B cell (primary cell): ENCODE results near the gene ZFP92. TPM values are rescaled to one million over a fixed set of nuclear protein-coding genes. Genes with fewer than 3 reads are reported as not detected.

Experiments
- ATAC-seq: fragments of 200-7000 bp; cut with Tn5 transposase; one replicate; pipeline ENCODE4 v1.10.0; 2021; ENCODE audit warnings: low read depth, mild to moderate bottlenecking, moderate number of reproducible peaks, moderate library complexity
- CTCF ChIA-PET: fragments of 350-600 bp; sonication (Branson Sonifier 250); formaldehyde crosslinking; loops from one replicate; lab custom pipeline; 2021; ENCODE audit warnings: antibody characterized with exemption, inconsistent platforms; lab: Charles Lee
- POLR2A ChIA-PET: fragments of 350-600 bp; sonication (Branson Sonifier 250); formaldehyde crosslinking; loops from one replicate; lab custom pipeline; 2021; ENCODE audit warnings: antibody characterized with exemption; lab: Charles Lee
- DNase-seq: peaks from one replicate; pipeline ENCODE4 v3.0.0; 2013
- H2AFZ ChIP-seq: 2 replicates; pipeline ENCODE4 v1.6.1; 2012; ENCODE audit warnings: mild to moderate bottlenecking, low read depth, low read length; ENCODE audit not compliant: insufficient read depth, poor library complexity, severe bottlenecking
- H3K27ac ChIP-seq, 2 donors: 1 replicate in 1 of 2; 2 replicates in 1 of 2; pipeline ENCODE4 v1.5.1; 2012 to 2013; ENCODE audit warnings: low read length in 2 of 2, mild to moderate bottlenecking in 2 of 2, moderate library complexity in 1 of 2
- H3K27me3 ChIP-seq, 4 experiments: fragments of 200-600 bp in 1 of 4; sonication (generic) in 1 of 4; replicated peaks in 1 of 4; 1 replicate in 2 of 4; 2 replicates in 2 of 4; pipeline versions ENCODE4 v1.6.1 to v1.7.0; 2013 to 2016; ENCODE audit warnings: low read length in 3 of 4, mild to moderate bottlenecking in 2 of 4, mixed read lengths in 1 of 4, moderate library complexity in 1 of 4; ENCODE audit not compliant: insufficient read depth in 4 of 4, control insufficient read depth in 3 of 4; ENCODE audit errors: control extremely low read depth in 1 of 4
- H3K36me3 ChIP-seq, 2 experiments: replicated peaks in 1 of 2; 1 replicate in 1 of 2; 2 replicates in 1 of 2; pipeline versions ENCODE4 v1.6.1 to v1.7.1; 2013; ENCODE audit warnings: low read length in 1 of 2; ENCODE audit not compliant: insufficient read depth in 2 of 2, control insufficient read depth in 1 of 2; ENCODE audit errors: control extremely low read depth in 1 of 2, extremely low read depth in 1 of 2
- H3K4me1 ChIP-seq, 2 donors: fragments of 200-600 bp in 1 of 2; sonication (generic) in 1 of 2; 1 replicate in 1 of 2; 2 replicates in 1 of 2; pipeline versions ENCODE4 v1.5.1 to v1.6.1; 2013 to 2017; ENCODE audit warnings: low read length in 2 of 2; ENCODE audit not compliant: control insufficient read depth in 2 of 2, insufficient read depth in 2 of 2
- H3K4me2 ChIP-seq: replicated peaks from 2 replicates; pipeline ENCODE3; 2012; ENCODE audit warnings: mild to moderate bottlenecking, low read depth, low read length; ENCODE audit not compliant: poor library complexity, severe bottlenecking
- H3K4me3 ChIP-seq, 5 experiments: fragments of 200-600 bp in 1 of 5; sonication (generic) in 1 of 5; 1 replicate in 3 of 5; 2 replicates in 2 of 5; pipeline versions ENCODE4 v1.5.1 to v1.7.0; 2011 to 2016; ENCODE audit warnings: low read length in 4 of 5, mild to moderate bottlenecking in 4 of 5, low read depth in 2 of 5, control low read depth in 1 of 5, moderate library complexity in 1 of 5; ENCODE audit not compliant: insufficient read depth in 1 of 5; ENCODE audit errors: control extremely low read depth in 1 of 5, extremely low read depth in 1 of 5
- H3K79me2 ChIP-seq: fragments of 200-600 bp; sonication (generic); one replicate; pipeline ENCODE4 v1.6.0; 2016; ENCODE audit warnings: low read length; ENCODE audit not compliant: control insufficient read depth, insufficient read depth
- H3K9ac ChIP-seq: fragments of 200-600 bp; sonication (generic); 2 replicates; pipeline ENCODE4 v1.6.1; 2017; ENCODE audit warnings: mild to moderate bottlenecking, low read length, moderate library complexity
- H3K9me3 ChIP-seq, 3 donors: one replicate each; pipeline versions ENCODE4 v1.6.1 to v1.7.1; 2013; ENCODE audit warnings: low read length in 2 of 3; ENCODE audit not compliant: control insufficient read depth in 2 of 3, insufficient read depth in 1 of 3; ENCODE audit errors: control extremely low read depth in 1 of 3
- H4K20me1 ChIP-seq: 2 replicates; pipeline ENCODE4 v1.6.0; 2012; ENCODE audit warnings: mild to moderate bottlenecking, low read length; ENCODE audit not compliant: insufficient read depth, control insufficient read depth, poor library complexity, severe bottlenecking
- H3K27ac Mint-ChIP-seq: one replicate; pipeline ENCODE4 v1.8.0; 2021; ENCODE audit warnings: mixed read lengths
- H3K27me3 Mint-ChIP-seq: one replicate; pipeline ENCODE4 v1.8.0; 2021; ENCODE audit warnings: mixed read lengths
- H3K4me1 Mint-ChIP-seq: one replicate; pipeline ENCODE4 v1.8.0; 2021; ENCODE audit warnings: mixed read lengths
- H3K4me3 Mint-ChIP-seq: one replicate; pipeline ENCODE4 v1.8.0; 2021; ENCODE audit warnings: mixed read lengths
- H3K9me3 Mint-ChIP-seq: one replicate; pipeline ENCODE4 v1.8.0; 2022; ENCODE audit warnings: mixed read lengths; ENCODE audit not compliant: insufficient read depth
- EZH2 ChIP-seq: IDR thresholded peaks from 2 replicates; pipeline ENCODE4 v1.6.1; 2012; ENCODE audit warnings: borderline replicate concordance, low read depth, mild to moderate bottlenecking, moderate library complexity, low read length; ENCODE audit not compliant: insufficient read depth, poor library complexity, severe bottlenecking
- WGBS: methylation state at CpG from one replicate; pipeline ENCODE4 v1.1.5; 2013; ENCODE audit warnings: missing lambda C conversion rate; ENCODE audit not compliant: insufficient coverage; 5-methylcytosine and 5-hydroxymethylcytosine counted together
- intact Hi-C: fragments of 100-400 bp; cut with micrococcal nuclease; formaldehyde crosslinking; loops from one replicate; pipeline ENCODE4 v1.10.0; 2022
- polyA plus RNA-seq: library from polyadenylated mRNA; depleted of rRNA; stranded (reverse); fragments of >200 nt; gene quantifications from 2 replicates; pipeline ENCODE4 v1.2.3, GENCODE V29; 2012
- total RNA-seq, 2 donors: library from RNA; stranded (reverse); fragments of 120-200 nt in 1 of 2; gene quantifications; 1 replicate in 1 of 2; 2 replicates in 1 of 2; pipeline versions ENCODE4 v1.2.3 to v1.2.4, GENCODE V29; 2013 to 2022
- TF ChIP-seq, protein P1 (sequence below): fragments of 200-600 bp; IDR thresholded peaks from one replicate; pipeline ENCODE4 v1.8.0; 2022; ENCODE audit warnings: antibody characterized with exemption, mild to moderate bottlenecking

Gene ZFP92
- total and polyA plus RNA-seq, 2 donors (not counting 1 experiment from before 2014, with no cell fraction given): 0.24 to 1.6 TPM

DNA sequence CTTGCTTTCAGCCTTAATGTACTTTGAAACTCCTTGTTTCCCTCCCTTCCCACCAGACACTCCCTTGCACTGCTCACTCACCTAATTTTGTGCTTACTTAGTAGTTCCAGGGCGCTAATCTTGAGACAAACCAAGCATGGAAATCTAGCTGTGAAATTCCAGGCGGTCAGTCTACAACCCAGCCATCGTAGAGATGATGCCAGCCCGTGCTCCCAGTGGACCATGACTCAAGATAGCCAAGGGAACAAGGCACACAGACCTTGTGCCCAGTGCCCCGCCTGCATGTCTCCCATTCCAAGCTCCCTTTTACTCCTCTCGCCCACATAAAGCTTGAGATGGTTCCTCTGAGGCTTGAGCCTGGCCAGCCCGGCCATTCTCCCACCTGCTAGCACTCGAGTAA, 23.5 kb downstream of the ZFP92 start:
- POLR2A ChIA-PET: no interaction called here
- no peak overlapping the region for H3K27ac ChIP-seq

DNA sequence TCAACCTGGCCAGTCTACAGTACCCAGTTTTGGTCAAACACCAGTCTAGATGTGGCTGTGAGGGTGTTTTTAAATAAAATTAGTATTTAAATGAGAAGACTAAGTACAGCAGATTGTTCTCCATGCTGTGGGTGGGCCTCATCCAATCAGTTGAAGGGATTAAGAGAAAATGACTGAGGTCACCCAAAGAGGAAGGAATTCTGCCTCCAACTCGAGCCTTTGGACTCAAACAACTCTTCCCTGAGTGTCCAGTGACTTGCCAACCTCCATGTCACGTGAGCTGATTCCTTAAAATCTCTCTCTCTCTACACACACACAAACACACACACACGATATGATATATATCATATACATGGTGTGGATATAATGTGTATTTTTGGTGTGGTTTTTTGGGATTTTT, 24.6 kb downstream of the ZFP92 start:
- ChIA-PET CTCF (no interaction called here), POLR2A (no interaction called here)
- no peak overlapping the region for H3K4me3 ChIP-seq
- H3K36me3 ChIP-seq: no peaks in the 10 kb centered on the region
- H3K79me2 ChIP-seq: no peaks in the 10 kb centered on the region
- no peak for DNase-seq
- H3K27ac ChIP-seq: no peak overlapping the region
- TF ChIP-seq, protein P1, sequence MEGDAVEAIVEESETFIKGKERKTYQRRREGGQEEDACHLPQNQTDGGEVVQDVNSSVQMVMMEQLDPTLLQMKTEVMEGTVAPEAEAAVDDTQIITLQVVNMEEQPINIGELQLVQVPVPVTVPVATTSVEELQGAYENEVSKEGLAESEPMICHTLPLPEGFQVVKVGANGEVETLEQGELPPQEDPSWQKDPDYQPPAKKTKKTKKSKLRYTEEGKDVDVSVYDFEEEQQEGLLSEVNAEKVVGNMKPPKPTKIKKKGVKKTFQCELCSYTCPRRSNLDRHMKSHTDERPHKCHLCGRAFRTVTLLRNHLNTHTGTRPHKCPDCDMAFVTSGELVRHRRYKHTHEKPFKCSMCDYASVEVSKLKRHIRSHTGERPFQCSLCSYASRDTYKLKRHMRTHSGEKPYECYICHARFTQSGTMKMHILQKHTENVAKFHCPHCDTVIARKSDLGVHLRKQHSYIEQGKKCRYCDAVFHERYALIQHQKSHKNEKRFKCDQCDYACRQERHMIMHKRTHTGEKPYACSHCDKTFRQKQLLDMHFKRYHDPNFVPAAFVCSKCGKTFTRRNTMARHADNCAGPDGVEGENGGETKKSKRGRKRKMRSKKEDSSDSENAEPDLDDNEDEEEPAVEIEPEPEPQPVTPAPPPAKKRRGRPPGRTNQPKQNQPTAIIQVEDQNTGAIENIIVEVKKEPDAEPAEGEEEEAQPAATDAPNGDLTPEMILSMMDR: no peak
- TF ChIP-seq EZH2: no peak
- H4K20me1 ChIP-seq: no peaks in the 10 kb centered on the region
- H2AFZ ChIP-seq: no peak overlapping the region
- peaks cover 0 to 2% (median 0%) of the 10 kb centered on the region in 3 donors for H3K9me3 ChIP-seq
- no peaks in the 10 kb centered on the region for H3K4me1 ChIP-seq
- Mint-ChIP-seq H3K4me1 (no peaks in the 10 kb centered on the region), H3K27me3 (peaks cover 3% of the 10 kb centered on the region), H3K9me3 (no peaks in the 10 kb centered on the region), H3K27ac (no peak overlapping the region), H3K4me3 (no peak overlapping the region)
- WGBS: no CpG with 5 or more reads among the region's 3 CpGs
- intact Hi-C loops: no loop called here
- ATAC-seq: no peak
- H3K4me2 ChIP-seq: no peak overlapping the region
- H3K27me3 ChIP-seq: no peaks in the 10 kb centered on the region
- no peak overlapping the region for H3K9ac ChIP-seq

More for the DNA sequence above, 23.5 kb downstream of the ZFP92 start:
- Mint-ChIP-seq H3K4me3 (no peak overlapping the region), H3K27me3 (peaks cover 3% of the 10 kb centered on the region), H3K27ac (no peak overlapping the region), H3K9me3 (no peaks in the 10 kb centered on the region), H3K4me1 (no peaks in the 10 kb centered on the region)
- Histone ChIP-seq H3K9me3 (peaks cover 0 to 5% (median 0%) of the 10 kb centered on the region in 3 donors), H4K20me1 (no peaks in the 10 kb centered on the region), H3K27me3 (no peaks in the 10 kb centered on the region), H3K4me3 (no peak overlapping the region), H2AFZ (no peak overlapping the region), H3K79me2 (no peaks in the 10 kb centered on the region), H3K36me3 (no peaks in the 10 kb centered on the region), H3K4me2 (no peak overlapping the region), H3K9ac (no peak overlapping the region), H3K4me1 (no peaks in the 10 kb centered on the region)
- DNase-seq (no peak), ATAC-seq (no peak)
- 92% methylated on average over 4 of the region's 8 CpGs for WGBS
- TF ChIP-seq, protein P1: no peak
- no peak for TF ChIP-seq EZH2
- intact Hi-C loops: no loop called here
- CTCF ChIA-PET: no interaction called here
